H4 (cell line): Measurements from ENCODE around the gene SPDYC. TPM values are rescaled to one million over a fixed set of nuclear protein-coding genes. Genes with fewer than 3 reads are reported as not detected.
"Not testable (repeated sequence)": the region's sequence is repeated elsewhere in the genome, so short reads cannot be mapped to it uniquely, and the experiment has no call there.

ENCODE experiments used
- DNase-seq: peaks from one replicate; pipeline ENCODE4 v3.0.0-alpha.2; 2015; ENCODE audit warnings: low spot score
- total RNA-seq: library from RNA; depleted of rRNA; stranded (reverse); fragments of >200 nt; shearing (Covaris generic); gene quantifications from 2 replicates; pipeline ENCODE4 v1.2.3, GENCODE V29; 2014

Gene SPDYC
- total RNA-seq, 1 experiment from 2014 or later, result not detected

DNA sequence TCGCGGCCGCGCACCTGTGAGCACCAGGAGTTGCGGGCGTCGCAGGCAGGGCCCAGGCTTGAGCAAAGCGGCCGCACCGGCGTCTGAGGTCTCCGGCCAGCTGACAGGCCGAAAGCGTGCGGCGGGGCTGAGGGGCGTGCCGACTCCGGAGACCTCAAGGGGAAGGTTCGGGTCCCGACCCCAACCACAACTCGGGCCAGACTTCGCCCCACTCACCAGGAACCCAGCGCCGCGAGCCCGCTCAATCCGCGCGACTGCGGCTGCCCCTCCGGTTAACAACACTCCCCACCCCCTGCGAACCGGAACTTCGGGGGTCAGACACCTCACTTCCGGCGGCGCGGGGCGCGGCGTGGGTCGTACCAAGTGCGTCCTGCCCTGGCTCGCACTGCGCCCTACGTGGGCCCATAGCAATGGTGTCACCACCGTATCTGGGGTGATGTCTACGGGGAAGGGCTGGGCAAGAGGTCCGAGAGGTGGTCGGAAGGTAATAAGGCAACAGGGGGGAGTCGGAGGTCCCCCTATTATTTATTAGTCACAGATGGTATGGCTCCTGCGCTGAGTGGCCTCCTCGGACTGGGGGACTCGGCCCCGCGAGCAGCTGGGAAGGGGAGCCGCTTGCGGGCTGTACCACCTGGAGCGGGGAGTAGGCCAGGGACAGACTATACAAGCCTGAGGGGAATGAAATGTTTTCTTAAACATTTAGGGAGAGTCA lies 35.6 kb upstream of the SPDYC start, which contains the start of gene SYVN1:
Gene SYVN1, minus strand, starts transcription at position 280 of the 712 bp plus-strand sequence. CDS start 918 bp downstream, outside the sequence.
- peak; percentile 77 for DNase-seq

GRCh38 chr11:65134952-65135632 lies 34.9 kb upstream of the SPDYC start:
- DNase-seq, result peak; percentile 98

DNA sequence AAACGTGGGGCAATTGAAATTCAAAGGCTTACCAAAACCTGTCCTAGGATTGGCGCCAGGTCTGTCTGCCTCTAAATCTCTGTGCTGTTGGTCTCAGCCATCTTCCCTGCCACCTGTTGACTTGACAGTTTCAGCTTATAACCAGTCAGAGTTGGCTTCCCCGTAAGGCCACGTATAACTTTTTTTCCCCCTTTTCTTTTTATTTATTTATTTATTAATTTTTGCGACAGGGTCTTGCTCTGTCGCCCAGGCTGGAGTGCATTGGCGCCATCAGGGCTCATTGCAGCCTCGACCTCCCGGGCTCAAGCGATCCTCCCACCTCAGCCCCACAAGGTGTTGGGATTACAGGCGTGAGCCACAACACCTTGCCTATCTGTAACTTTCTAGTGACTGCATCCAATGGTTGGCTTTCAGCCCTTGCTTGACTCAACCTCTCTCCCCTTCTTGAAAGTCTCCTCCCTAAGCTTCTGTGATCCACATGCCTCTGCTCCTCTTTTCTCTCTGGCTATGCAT lies 34.3 kb upstream of the SPDYC start:
- DNase-seq, result no peak

GRCh38 chr11:65136515-65137096 lies 33.4 kb upstream of the SPDYC start:
- DNase-seq, result no peak

DNA sequence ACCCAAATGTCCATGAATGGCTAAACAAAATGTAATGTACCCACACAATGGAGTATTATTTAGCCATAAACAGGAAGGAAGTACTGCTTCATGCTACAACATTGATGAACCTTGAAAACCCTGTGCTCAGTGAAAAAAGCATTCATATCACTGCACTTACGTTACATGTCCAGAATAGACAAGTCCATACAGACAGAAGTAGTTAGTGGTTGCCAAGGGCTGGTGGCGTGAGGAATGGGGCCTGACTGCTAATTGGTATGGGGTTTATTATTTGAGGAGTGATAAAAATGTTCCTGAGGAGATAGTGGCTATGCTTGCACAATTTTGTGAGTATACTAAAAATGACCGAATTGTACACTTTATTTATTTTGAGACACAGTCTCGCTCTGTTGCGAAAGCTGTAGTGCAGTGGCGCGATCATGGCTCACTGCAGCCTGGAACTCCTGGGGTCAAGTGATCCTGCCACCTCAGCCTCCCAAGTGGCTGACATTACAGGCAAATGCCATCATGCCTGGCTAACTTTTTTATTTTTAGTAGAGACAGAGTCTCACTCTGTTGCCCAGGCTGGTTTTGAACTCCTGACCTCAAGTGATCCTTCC lies 28.0 kb upstream of the SPDYC start:
- DNase-seq, result no peak

- no peak for DNase-seq
Observed at GRCh38 chr11:65147352-65148075, 22.5 kb upstream of the SPDYC start.

GRCh38 chr11:65148657-65149056 lies 21.4 kb upstream of the SPDYC start:
- DNase-seq, result no peak

- not testable (repeated sequence) for DNase-seq
Observed at GRCh38 chr11:65150131-65150508, 19.9 kb upstream of the SPDYC start.

DNA sequence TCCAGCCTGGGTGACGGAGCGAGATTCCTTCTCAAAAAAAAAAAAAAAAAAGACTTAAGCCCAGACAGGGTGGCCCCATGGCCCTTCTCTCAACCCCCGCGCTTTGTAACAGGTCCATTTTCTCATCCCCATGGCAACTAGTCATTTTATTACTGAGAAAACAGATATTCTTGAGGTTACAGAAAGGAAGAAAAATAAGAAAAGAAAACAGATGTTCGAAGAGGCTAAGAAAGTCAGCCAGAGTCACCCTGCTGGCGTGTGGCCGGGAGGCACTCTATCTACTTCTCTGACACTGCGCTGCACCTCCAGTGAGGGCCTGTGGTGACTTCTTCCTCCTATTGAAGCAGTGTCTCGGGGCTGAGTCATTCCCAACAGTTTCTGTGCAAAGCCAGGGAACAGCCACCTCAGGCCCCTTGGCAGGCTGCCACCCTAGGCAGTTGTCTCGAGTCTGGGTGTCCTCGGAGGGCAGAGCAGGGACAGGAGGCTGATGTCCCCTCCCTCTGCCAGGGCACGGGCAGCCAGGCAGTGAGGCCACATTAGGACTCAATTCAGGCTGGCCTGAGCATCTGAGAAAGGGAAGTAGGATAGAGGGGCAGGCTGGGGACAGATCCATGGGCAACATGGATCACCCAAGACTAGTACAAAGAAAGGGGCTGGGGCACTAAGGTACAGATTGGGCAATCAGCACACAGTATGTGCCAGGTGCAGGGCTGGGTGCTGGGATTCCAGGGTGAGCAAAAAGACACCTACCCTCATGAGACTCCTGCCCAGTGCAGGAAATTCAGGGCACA lies 19.3 kb upstream of the SPDYC start:
- peak; percentile 98 for DNase-seq

DNA sequence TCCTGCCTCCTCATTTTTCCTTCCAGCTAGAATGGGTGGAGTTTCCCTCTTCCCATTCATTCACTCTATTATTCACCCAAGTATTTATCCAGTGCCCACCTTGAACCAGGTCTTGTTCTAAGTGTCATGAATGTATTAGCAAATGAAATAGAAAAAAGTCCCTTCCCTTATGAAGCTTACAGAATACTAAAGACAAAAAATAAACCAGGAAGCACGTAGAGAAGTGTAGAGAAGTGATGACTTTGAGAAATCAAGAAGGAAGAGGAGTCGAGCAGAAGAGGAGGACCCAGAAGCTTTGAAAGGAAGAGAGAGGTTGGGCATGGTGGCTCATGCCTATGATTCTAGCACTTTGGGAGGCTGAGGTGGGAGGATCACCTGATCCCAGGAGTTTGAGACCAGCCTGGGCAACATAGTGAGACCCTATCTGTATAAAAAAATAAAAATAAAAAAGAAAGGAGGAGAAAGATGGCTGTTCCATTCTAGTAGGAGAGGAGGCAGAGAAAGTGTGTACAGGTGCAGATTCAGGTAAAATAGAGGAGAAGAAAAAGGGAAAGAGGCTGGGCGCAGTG lies 18.6 kb upstream of the SPDYC start:
- no peak for DNase-seq

DNA sequence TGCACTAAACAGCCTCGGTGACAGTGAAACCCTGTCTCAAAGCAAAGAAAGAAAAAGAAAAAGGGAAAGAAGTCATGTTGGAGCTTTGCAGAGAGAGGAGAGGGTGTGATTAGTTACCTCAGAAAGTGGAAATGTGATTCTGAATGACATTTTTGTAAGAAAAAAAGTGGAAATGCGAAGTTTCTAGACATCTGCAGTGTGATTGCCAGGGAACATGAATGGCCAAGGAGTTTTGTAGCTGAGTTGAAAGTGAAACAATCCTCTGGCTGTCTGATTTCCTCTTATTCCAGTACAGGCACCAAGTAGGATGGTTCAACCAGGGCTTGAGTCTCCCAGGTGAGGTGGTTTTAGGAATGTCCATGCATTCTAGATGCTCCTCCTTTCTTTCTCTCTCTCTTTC lies 17.9 kb upstream of the SPDYC start:
- no peak for DNase-seq

GRCh38 chr11:65156256-65156655 lies 13.8 kb upstream of the SPDYC start:
- DNase-seq, result no peak

GRCh38 chr11:65156926-65157325 lies 13.1 kb upstream of the SPDYC start:
- DNase-seq, result no peak

GRCh38 chr11:65157336-65157735 lies 12.7 kb upstream of the SPDYC start:
- no peak for DNase-seq

DNA sequence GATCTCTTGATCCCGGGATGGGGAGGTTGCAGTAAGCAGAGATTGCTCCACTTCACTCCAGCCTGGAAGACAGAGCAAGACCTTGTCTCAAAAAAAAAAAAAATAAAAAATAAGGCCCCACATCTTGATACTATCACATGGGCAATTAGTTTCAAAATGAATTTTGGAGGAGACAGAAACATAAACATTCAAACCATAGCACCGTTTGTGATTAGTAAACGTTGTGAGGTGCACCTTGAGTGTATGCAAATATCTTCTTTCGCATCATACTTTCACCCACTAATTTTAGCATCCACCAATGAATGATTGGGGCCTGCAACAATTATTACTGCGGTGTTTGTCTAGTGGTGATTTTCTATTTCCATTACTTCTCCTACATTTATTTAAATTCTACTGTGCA lies 11.0 kb upstream of the SPDYC start:
- DNase-seq, result no peak

DNA sequence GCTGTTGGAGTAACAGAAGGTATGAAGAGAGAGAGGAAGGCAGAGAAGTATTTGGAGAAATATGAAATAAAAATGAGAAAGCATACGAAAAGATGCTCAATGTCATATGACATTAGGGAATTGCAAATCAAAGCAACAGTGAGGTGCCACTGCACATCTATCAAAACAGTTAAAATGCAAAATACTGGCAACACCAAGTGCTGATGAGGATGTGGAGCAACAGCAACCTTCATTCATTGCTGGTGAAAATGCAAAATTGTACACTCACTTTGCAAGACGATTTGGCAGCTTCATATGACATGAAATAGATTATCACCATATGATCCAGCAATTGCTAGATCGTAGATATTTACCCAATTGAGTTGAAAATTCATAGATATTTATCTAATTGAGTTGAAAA lies 9.4 kb upstream of the SPDYC start:
- no peak for DNase-seq

GRCh38 chr11:65163684-65164083 lies 6.3 kb upstream of the SPDYC start:
- DNase-seq, result no peak

DNA sequence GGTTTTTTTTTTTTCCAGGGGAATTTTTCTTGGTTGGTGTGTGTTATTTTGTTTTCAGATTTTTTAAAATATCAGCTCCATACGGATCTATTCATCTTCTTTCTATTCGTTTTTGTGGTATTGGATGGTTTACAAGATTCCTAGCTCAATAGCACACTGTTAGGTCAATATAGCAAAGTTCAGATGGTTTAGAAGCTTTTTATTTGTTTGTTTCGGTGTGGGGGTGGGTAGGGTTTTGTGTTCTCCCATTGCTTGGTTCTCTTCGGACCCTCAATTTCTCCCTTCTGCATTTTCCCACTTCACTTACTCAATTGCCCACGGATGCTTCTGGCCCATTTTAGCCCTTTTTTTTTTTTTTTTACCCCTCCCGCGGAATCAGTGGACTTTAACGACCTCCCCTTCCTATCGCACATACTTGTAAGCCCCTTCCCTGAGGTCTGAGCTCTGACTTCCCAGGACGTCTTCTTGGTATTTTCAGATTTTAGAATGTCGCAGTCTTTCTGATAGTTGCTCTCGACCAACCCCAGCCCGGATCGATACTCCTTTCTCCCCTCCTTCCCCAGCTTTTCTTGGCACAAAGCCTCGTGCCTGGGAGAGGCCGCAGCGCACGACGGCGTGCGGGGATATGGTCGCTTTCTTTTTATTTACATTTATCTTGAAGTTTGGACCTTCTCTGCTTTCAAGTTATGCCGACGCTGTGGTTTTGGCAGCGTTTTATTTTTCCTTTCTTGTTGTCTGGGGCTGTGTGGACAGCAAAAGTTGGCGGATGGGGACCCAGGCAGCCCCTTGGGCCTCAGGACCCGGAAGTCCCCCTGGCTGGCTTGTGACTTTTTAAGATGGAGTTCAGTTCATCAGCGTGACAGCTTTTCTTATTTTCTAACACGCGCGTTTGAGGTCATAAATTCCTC lies 4.4 kb upstream of the SPDYC start:
- DNase-seq, result no peak

- DNase-seq, result no peak
Observed at GRCh38 chr11:65166893-65167292, 3.1 kb upstream of the SPDYC start.

DNA sequence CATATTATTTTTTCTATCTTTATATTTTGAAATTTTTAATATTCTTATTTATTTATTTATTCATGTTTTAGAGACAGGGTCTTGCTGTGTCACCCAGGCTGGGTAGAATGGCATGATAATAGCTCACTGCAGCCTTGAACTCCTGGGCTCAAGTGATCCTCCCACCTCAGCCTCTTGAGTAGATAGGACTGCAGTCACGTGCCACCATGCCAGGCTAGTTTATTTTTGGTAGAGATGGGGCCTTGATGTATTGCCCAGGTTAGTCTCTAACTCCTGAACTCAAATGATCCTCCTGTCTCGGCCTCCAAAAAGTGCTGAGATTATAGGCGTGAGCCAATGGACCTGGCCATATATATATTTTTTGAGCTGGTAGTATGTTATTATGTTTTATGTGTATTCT lies 2.4 kb upstream of the SPDYC start:
- no peak for DNase-seq
